GM12874 (cell line): Measurements from ENCODE around the gene GLI3.

Experiments used
- CTCF ChIP-seq: IDR thresholded peaks from 2 replicates; pipeline ENCODE4 v1.5.1; 2011; ENCODE audit warnings: low read depth, mild to moderate bottlenecking, control low read depth, low read length, moderate library complexity; ENCODE audit not compliant: insufficient read depth

GLI3 gene

DNA sequence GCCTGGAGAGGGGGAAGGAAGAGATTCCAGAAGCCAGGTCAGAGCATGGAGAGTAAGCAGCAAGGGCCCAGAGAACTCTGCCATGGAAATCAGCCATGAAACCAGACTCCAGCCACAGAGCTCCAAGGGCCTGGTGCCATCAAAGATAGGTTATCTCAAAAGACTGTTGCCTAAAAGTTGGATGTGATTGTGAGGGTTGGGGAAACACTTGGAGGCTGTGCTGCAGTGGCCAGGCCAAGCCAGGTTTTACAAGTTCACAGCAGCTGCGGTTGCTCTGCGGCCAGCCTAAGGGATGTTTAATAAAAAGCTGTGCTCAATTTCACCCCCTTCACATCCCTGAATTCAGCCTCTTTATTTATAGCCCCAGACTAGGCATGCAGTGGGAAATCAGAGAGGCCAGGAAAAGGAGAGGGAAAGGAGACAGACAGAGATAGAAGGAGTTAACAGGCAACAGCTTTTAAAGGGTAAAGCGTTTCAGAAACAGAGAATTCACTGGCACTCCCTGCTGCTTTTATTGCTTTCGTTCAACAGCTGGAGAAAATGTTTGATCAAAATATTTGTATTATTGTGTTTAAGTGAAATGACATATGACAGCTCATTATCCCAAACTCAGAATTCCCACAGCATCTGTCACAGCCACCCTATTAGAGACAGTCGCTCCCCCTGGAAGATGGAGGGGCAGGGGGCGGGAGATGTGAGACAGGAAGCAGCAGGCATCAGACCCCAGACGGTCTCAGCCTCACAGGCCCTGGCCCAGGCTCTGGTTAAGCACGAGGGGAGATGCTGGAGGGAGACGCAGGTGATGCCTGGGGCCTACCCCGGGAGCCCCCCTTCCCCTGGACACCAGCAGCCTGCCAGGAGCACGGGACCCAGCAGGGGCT lies 140.1 kb downstream of the GLI3 start:
- no peak for TF ChIP-seq CTCF

DNA sequence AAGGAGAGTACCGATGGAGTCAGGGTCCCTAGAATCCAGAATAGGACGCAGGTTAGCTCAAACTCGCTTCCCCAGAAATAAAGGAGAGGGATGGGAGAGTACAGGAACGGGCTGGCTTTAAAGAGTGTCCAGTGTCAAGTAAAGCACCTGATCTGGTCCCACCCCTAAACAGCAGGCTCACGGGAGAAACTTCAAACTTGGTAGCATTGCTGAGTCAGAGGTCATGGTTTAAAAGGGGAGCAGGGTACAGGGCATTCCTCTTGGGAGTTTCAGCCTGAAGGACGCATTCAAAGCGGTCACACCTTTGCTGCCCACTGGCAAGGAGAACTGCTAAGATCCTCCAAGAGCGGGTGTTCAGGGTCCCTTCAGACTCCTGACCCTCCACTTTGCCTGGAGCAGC lies 140.7 kb downstream of the GLI3 start:
- TF ChIP-seq CTCF: no peak

- no peak for TF ChIP-seq CTCF
Observed at GRCh38 chr7:42095791-42096190, 141.2 kb downstream of the GLI3 start.

- TF ChIP-seq CTCF: no peak
Observed at GRCh38 chr7:42093349-42093905, 143.6 kb downstream of the GLI3 start.

- TF ChIP-seq CTCF: no peak
Observed at GRCh38 chr7:42091461-42092291, 145.3 kb downstream of the GLI3 start.

- TF ChIP-seq CTCF: no peak
Observed at GRCh38 chr7:42090806-42091205, 146.2 kb downstream of the GLI3 start.

DNA sequence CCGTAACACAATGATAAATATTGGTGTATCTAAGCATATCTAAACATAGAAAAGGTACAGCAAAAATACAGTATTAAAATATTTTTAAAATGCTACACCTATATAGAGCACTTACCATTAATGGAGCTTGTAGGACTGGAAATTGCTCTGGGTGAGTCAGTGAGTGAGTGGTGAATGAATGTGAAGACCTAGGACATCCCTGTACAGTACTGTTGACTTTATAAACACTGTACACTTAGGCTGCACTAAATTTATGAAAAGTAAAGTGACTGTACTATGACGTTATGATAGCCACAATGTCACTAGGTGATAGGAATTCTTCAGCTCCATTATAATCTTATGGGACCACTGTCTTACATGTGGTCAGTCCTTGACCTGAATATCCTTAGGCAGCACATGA lies 147.0 kb downstream of the GLI3 start:
- TF ChIP-seq CTCF: no peak
